Measurements from ENCODE around the gene SLC24A4.

DNA sequence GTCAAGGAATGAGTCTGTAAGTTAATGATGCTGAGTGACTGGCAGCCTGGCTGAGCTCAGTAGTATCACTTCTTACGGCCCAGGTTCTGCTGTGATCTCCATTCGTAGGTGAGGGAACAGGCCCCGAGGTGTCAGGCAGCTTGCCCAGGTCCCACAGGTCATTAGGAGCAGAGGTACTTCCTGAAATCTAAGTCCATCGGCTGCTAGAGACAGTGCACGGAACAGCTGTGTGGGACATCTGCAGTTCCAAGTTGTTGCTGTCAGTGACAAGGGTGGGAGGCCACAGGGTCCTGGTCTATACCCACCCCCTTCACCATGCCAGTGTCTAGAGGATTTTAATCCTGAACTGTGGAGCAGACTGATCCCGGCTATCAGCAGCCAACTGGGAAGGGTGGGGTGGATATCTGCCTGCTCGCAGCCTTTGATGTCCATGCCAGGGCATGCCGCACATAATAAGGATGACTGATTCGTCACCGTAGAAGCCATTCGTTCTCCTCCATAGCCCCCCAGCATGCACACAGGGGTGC is 108.3 kb downstream of the SLC24A4 start:
- TF ChIP-seq, protein P1, sequence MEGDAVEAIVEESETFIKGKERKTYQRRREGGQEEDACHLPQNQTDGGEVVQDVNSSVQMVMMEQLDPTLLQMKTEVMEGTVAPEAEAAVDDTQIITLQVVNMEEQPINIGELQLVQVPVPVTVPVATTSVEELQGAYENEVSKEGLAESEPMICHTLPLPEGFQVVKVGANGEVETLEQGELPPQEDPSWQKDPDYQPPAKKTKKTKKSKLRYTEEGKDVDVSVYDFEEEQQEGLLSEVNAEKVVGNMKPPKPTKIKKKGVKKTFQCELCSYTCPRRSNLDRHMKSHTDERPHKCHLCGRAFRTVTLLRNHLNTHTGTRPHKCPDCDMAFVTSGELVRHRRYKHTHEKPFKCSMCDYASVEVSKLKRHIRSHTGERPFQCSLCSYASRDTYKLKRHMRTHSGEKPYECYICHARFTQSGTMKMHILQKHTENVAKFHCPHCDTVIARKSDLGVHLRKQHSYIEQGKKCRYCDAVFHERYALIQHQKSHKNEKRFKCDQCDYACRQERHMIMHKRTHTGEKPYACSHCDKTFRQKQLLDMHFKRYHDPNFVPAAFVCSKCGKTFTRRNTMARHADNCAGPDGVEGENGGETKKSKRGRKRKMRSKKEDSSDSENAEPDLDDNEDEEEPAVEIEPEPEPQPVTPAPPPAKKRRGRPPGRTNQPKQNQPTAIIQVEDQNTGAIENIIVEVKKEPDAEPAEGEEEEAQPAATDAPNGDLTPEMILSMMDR (IDR thresholded peaks at IDR 0.05; ENCODE audit: low read depth, low read length, poor library complexity, severe bottlenecking) = no peak
- TF ChIP-seq EZH2phosphoT487 (IDR thresholded peaks at IDR 0.05; ENCODE audit: borderline replicate concordance, low read length) = no peak
